ENCODE results near the gene ALKBH2. TPM values are rescaled to one million over a fixed set of nuclear protein-coding genes. Genes with fewer than 3 reads are reported as not detected.

ALKBH2 gene
- total and polyA plus RNA-seq, 12 donors, result 4.2 to 43.6 (median 16.7) TPM

- no peaks in the 10 kb centered on the region for H3K9me3 ChIP-seq (replicated peaks in 1 of 3)
- no peaks in the 10 kb centered on the region for H3K27me3 ChIP-seq
- no peaks in the 10 kb centered on the region for H3K36me3 ChIP-seq (replicated peaks in 1 of 2)
- 52 to 73% (median 71%) methylated on average over 9 to 15 of the region's 15 CpGs for WGBS, 4 donors
- H3K4me1 ChIP-seq (replicated peaks in 1 of 2), result peaks cover 28 to 40% of the 10 kb centered on the region in 2 donors
- H3K4me3 ChIP-seq, result no peak overlapping the region
- intact Hi-C loops (cut with DNase I), result no loop called here
- DNase-seq, result peak in 4 of 7 donors; percentile 33 to 66 (median 48)
- no peak for TF ChIP-seq CTCF (IDR thresholded peaks at IDR 0.05)
- no peak for TF ChIP-seq POLR2A (IDR thresholded peaks at IDR 0.05)
- H3K27ac ChIP-seq, result peak overlapping the region; percentile 75 to 92 (median 89)
Observed at GRCh38 chr12:109130297-109131153, 37.3 kb upstream of the ALKBH2 start.

GRCh38 chr12:109127533-109128242, 34.4 kb upstream of the ALKBH2 start:
- Histone ChIP-seq H3K36me3 (replicated peaks in 1 of 2) (no peaks in the 10 kb centered on the region), H3K27ac (no peak overlapping the region), H3K27me3 (no peaks in the 10 kb centered on the region), H3K9me3 (replicated peaks in 1 of 3) (no peaks in the 10 kb centered on the region), H3K4me3 (no peak overlapping the region), H3K4me1 (replicated peaks in 1 of 2) (peaks cover 15 to 27% of the 10 kb centered on the region in 2 donors)
- intact Hi-C loops (cut with DNase I), result no loop called here
- TF ChIP-seq CTCF (IDR thresholded peaks at IDR 0.05) (no peak), POLR2A (IDR thresholded peaks at IDR 0.05) (no peak)
- DNase-seq, result peak in 1 of 7 donors; percentile 46
- 83 to 93% (median 89%) methylated on average over 13 of the region's 13 CpGs for WGBS, 4 donors

GRCh38 chr12:109126784-109127183, 33.5 kb upstream of the ALKBH2 start:
- H3K4me3 ChIP-seq, result no peak overlapping the region
- H3K27me3 ChIP-seq, result no peaks in the 10 kb centered on the region
- DNase-seq, result peak in 2 of 7 donors; percentile 20 to 42
- no peak for TF ChIP-seq CTCF (IDR thresholded peaks at IDR 0.05)
- no peak for TF ChIP-seq POLR2A (IDR thresholded peaks at IDR 0.05)
- H3K36me3 ChIP-seq (replicated peaks in 1 of 2), result no peaks in the 10 kb centered on the region
- peaks cover 15 to 18% of the 10 kb centered on the region in 2 donors for H3K4me1 ChIP-seq (replicated peaks in 1 of 2)
- 58 to 90% (median 63%) methylated on average over 2 to 3 of the region's 3 CpGs for WGBS, 4 donors
- no peaks in the 10 kb centered on the region for H3K9me3 ChIP-seq (replicated peaks in 1 of 3)
- intact Hi-C loops (cut with DNase I), result no loop called here
- peak overlapping the region in 4 of 5 donors; percentile 40 to 62 (median 54) for H3K27ac ChIP-seq

GRCh38 chr12:109125791-109126190, 32.5 kb upstream of the ALKBH2 start:
- peaks cover 5 to 11% of the 10 kb centered on the region in 2 donors for H3K4me1 ChIP-seq (replicated peaks in 1 of 2)
- no peak overlapping the region for H3K4me3 ChIP-seq
- no peaks in the 10 kb centered on the region for H3K9me3 ChIP-seq (replicated peaks in 1 of 3)
- no peaks in the 10 kb centered on the region for H3K27me3 ChIP-seq
- intact Hi-C loops (cut with DNase I), result no loop called here
- DNase-seq, result peak in 1 of 7 donors; percentile 39
- no peak for TF ChIP-seq CTCF (IDR thresholded peaks at IDR 0.05)
- no peak for TF ChIP-seq POLR2A (IDR thresholded peaks at IDR 0.05)
- H3K36me3 ChIP-seq (replicated peaks in 1 of 2), result no peaks in the 10 kb centered on the region
- WGBS, 4 donors, result 90 to 95% (median 92%) methylated on average over 7 of the region's 7 CpGs
- H3K27ac ChIP-seq, result peak overlapping the region in 2 of 5 donors; percentile 7 to 17

All from adrenal gland (tissue), 12 donors.